Neural cell (in vitro differentiated cells): Measurements from ENCODE around the gene LRRC3. TPM values are rescaled to one million over a fixed set of nuclear protein-coding genes. Genes with fewer than 3 reads are reported as not detected.

ENCODE experiments used
- H2AFZ ChIP-seq: fragments of 200-600, 300-800 bp; sonication (generic), shearing (Covaris generic); 2 replicates; pipeline ENCODE4 v1.6.0; 2014; ENCODE audit warnings: low read depth, mild to moderate bottlenecking, antibody characterized with exemption, low read length, moderate library complexity
- H3F3A ChIP-seq: fragments of 200-600 bp; shearing (Covaris generic); 2 replicates; pipeline ENCODE4 v1.6.1; 2016; ENCODE audit warnings: mild to moderate bottlenecking, moderate library complexity, mixed read lengths, antibody characterized with exemption, low read length; ENCODE audit not compliant: insufficient read depth, poor library complexity, severe bottlenecking
- H3K27ac ChIP-seq: fragments of 200-600, 300-800 bp; sonication (generic), shearing (Covaris generic); 2 replicates; pipeline ENCODE4 v1.5.1; 2014; ENCODE audit warnings: mild to moderate bottlenecking, low read length, moderate library complexity
- H3K27me3 ChIP-seq: fragments of 300-800, 200-600 bp; sonication (generic), shearing (Covaris generic); 2 replicates; pipeline ENCODE4 v1.6.0; 2014; ENCODE audit warnings: mild to moderate bottlenecking, low read depth, low read length, moderate library complexity; ENCODE audit not compliant: insufficient read depth
- H3K36me3 ChIP-seq: fragments of 300-800, 200-600 bp; sonication (generic), shearing (Covaris generic); 2 replicates; pipeline ENCODE4 v1.5.1; 2014; ENCODE audit warnings: mild to moderate bottlenecking, antibody characterized with exemption, low read length, moderate library complexity; ENCODE audit not compliant: insufficient read depth
- H3K4me2 ChIP-seq: fragments of 300-800, 200-600 bp; sonication (generic), shearing (Covaris generic); 2 replicates; pipeline ENCODE4 v1.6.0; 2014; ENCODE audit warnings: mild to moderate bottlenecking, low read length
- H3K4me3 ChIP-seq: fragments of 300-800, 200-600 bp; sonication (generic), shearing (Covaris generic); 2 replicates; pipeline ENCODE4 v1.5.1; 2014; ENCODE audit warnings: mild to moderate bottlenecking, low read length, moderate library complexity
- H3K79me2 ChIP-seq: fragments of 200-600 bp; shearing (Covaris generic); replicated peaks from 2 replicates; pipeline ENCODE4 v1.6.0; 2014; ENCODE audit warnings: mild to moderate bottlenecking, low read length, moderate library complexity; ENCODE audit not compliant: insufficient read depth
- H3K9ac ChIP-seq: fragments of 300-800, 200-600 bp; sonication (generic), shearing (Covaris generic); 2 replicates; pipeline ENCODE4 v1.6.1; 2016; ENCODE audit warnings: mild to moderate bottlenecking, low read length, mixed read lengths
- H3K9me2 ChIP-seq: fragments of 200-600 bp; shearing (Covaris generic); 2 replicates; pipeline ENCODE4 v1.6.1; 2016; ENCODE audit warnings: mild to moderate bottlenecking, low read length, mixed read lengths; ENCODE audit not compliant: insufficient read depth
- H3K9me3 ChIP-seq: fragments of 200-600, 300-800 bp; sonication (generic), shearing (Covaris generic); 2 replicates; pipeline ENCODE4 v1.6.1; 2016; ENCODE audit warnings: mild to moderate bottlenecking, mixed run types, low read length, moderate library complexity, mixed read lengths
- H4K20me1 ChIP-seq: fragments of 200-600 bp; shearing (Covaris generic); 2 replicates; pipeline ENCODE4 v1.6.1; 2016; ENCODE audit warnings: mild to moderate bottlenecking, mixed run types; ENCODE audit not compliant: insufficient read depth
- CTCF ChIP-seq: fragments of 450-650 bp; IDR thresholded peaks from 2 replicates; pipeline ENCODE4 v1.5.1; 2014; ENCODE audit warnings: antibody characterized with exemption, mild to moderate bottlenecking, moderate library complexity; ENCODE audit not compliant: poor library complexity, severe bottlenecking
- EP300 ChIP-seq: fragments of 450-650 bp; conservative IDR thresholded peaks from 2 replicates; pipeline ENCODE4 v1.6.1; 2014; ENCODE audit warnings: antibody characterized with exemption, mild to moderate bottlenecking, moderate library complexity; ENCODE audit not compliant: poor library complexity, severe bottlenecking
- EZH2 ChIP-seq: fragments of 200-600, 300-800 bp; shearing (Covaris generic), sonication (generic); IDR thresholded peaks from 2 replicates; pipeline ENCODE4 v1.6.1; 2014; ENCODE audit warnings: antibody characterized with exemption, low read length, borderline replicate concordance, mild to moderate bottlenecking; ENCODE audit not compliant: insufficient read depth, poor library complexity, severe bottlenecking
- MXI1 ChIP-seq: fragments of 450-650 bp; conservative IDR thresholded peaks from 2 replicates; pipeline ENCODE4 v1.6.1; 2014; ENCODE audit warnings: antibody characterized with exemption, mild to moderate bottlenecking; ENCODE audit not compliant: poor library complexity, severe bottlenecking
- POLR2AphosphoS5 ChIP-seq: IDR thresholded peaks from 2 replicates; pipeline ENCODE4 v1.6.1; 2012
- RAD21 ChIP-seq: fragments of 450-650 bp; conservative IDR thresholded peaks from 2 replicates; pipeline ENCODE4 v1.6.1; 2014; ENCODE audit warnings: antibody characterized with exemption, mild to moderate bottlenecking, moderate library complexity
- REST ChIP-seq: IDR thresholded peaks from 2 replicates; pipeline ENCODE4 v1.6.1; 2012; ENCODE audit warnings: borderline replicate concordance
- SMC3 ChIP-seq: fragments of 450-650 bp; conservative IDR thresholded peaks from 2 replicates; pipeline ENCODE4 v1.6.1; 2014; ENCODE audit warnings: antibody characterized with exemption, mild to moderate bottlenecking, moderate library complexity; ENCODE audit not compliant: poor library complexity
- TAF1 ChIP-seq: IDR thresholded peaks from 2 replicates; pipeline ENCODE4 v1.6.1; 2012; ENCODE audit warnings: low read depth
- polyA plus RNA-seq: library from polyadenylated mRNA; depleted of rRNA; stranded (reverse); fragments of >200 nt; gene quantifications from 2 replicates; pipeline ENCODE4 v1.2.3, GENCODE V29; 2014

The LRRC3 gene
- polyA plus RNA-seq, 1 donor from 2014 or later: 3.8 TPM

- H3K79me2 ChIP-seq: no peaks in the 10 kb centered on the region
- no peaks in the 10 kb centered on the region for H4K20me1 ChIP-seq
- no peak overlapping the region for H3K27ac ChIP-seq
- H3K9me2 ChIP-seq: no peaks in the 10 kb centered on the region
- no peak overlapping the region for H3K9ac ChIP-seq
- no peaks in the 10 kb centered on the region for H3K9me3 ChIP-seq
- TF ChIP-seq SMC3: no peak
- TF ChIP-seq RAD21: no peak
- no peaks in the 10 kb centered on the region for H3K36me3 ChIP-seq
- no peak overlapping the region for H3K4me2 ChIP-seq
- no peak overlapping the region for H2AFZ ChIP-seq
- H3K27me3 ChIP-seq: no peaks in the 10 kb centered on the region
- no peak overlapping the region for H3K4me3 ChIP-seq
- no peaks in the 10 kb centered on the region for H3F3A ChIP-seq
Observed at GRCh38 chr21:44492567-44493385, 37.5 kb downstream of the LRRC3 start.

GRCh38 chr21:44494418-44494817 lies 39.1 kb downstream of the LRRC3 start:
- Histone ChIP-seq H2AFZ (no peak overlapping the region), H4K20me1 (no peaks in the 10 kb centered on the region), H3K79me2 (no peaks in the 10 kb centered on the region), H3F3A (no peaks in the 10 kb centered on the region), H3K4me3 (no peak overlapping the region), H3K9me2 (no peaks in the 10 kb centered on the region), H3K36me3 (no peaks in the 10 kb centered on the region), H3K9me3 (no peaks in the 10 kb centered on the region), H3K27ac (no peak overlapping the region), H3K9ac (no peak overlapping the region), H3K27me3 (no peaks in the 10 kb centered on the region), H3K4me2 (no peak overlapping the region)
- no peak for TF ChIP-seq EZH2
- no peak for TF ChIP-seq TAF1
- no peak for TF ChIP-seq REST
- no peak for TF ChIP-seq POLR2AphosphoS5
- TF ChIP-seq SMC3: no peak
- no peak for TF ChIP-seq RAD21

- H3K9ac ChIP-seq: no peak overlapping the region
- H3K27me3 ChIP-seq: no peaks in the 10 kb centered on the region
- no peak overlapping the region for H3K27ac ChIP-seq
- H3K4me2 ChIP-seq: no peak overlapping the region
- no peaks in the 10 kb centered on the region for H3K79me2 ChIP-seq
- H3K4me3 ChIP-seq: no peak overlapping the region
- no peaks in the 10 kb centered on the region for H3K9me3 ChIP-seq
- TF ChIP-seq MXI1 (no peak), TAF1 (no peak), EZH2 (no peak), REST (no peak), POLR2AphosphoS5 (no peak), EP300 (no peak), CTCF (no peak), SMC3 (no peak), RAD21 (no peak)
- no peaks in the 10 kb centered on the region for H3K9me2 ChIP-seq
- no peaks in the 10 kb centered on the region for H3K36me3 ChIP-seq
- H3F3A ChIP-seq: no peaks in the 10 kb centered on the region
- H2AFZ ChIP-seq: no peak overlapping the region
- H4K20me1 ChIP-seq: no peaks in the 10 kb centered on the region
Observed at GRCh38 chr21:44494956-44495355, 39.6 kb downstream of the LRRC3 start.
